ENCODE results near the gene MYBPHL. TPM values are rescaled to one million over a fixed set of nuclear protein-coding genes. Genes with fewer than 3 reads are reported as not detected.

MYBPHL gene
- polyA plus RNA-seq, 1 experiment: not detected

DNA sequence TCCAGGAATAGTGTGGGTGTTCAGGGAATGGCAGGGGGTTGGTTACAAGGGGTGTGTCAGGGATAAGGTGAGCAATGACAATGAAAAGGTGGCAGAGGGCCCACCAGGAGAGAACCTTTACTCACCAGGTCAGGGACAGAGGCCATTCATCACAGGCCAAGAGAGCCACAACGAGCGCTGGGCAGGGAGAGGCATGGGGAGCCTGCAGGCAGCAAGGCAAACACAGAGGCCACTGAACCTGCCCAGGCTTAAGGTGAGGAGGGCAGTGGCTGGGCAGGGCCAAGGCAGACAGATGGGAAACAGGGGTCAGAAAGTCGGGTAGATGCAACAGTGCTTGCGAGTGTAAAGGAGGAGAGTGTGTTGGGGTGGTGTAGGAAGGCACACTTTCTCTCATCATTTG, 28.3 kb upstream of the MYBPHL start:
- ChIA-PET CTCF (no interaction called here), POLR2A (no interaction called here)
- H3K9me3 ChIP-seq (ENCODE audit: control insufficient read depth, insufficient read depth, low read length): peaks cover 7% of the 10 kb centered on the region
- no peak overlapping the region for H3K27ac ChIP-seq (ENCODE audit: low read depth, low read length)
- TF ChIP-seq, protein P1, sequence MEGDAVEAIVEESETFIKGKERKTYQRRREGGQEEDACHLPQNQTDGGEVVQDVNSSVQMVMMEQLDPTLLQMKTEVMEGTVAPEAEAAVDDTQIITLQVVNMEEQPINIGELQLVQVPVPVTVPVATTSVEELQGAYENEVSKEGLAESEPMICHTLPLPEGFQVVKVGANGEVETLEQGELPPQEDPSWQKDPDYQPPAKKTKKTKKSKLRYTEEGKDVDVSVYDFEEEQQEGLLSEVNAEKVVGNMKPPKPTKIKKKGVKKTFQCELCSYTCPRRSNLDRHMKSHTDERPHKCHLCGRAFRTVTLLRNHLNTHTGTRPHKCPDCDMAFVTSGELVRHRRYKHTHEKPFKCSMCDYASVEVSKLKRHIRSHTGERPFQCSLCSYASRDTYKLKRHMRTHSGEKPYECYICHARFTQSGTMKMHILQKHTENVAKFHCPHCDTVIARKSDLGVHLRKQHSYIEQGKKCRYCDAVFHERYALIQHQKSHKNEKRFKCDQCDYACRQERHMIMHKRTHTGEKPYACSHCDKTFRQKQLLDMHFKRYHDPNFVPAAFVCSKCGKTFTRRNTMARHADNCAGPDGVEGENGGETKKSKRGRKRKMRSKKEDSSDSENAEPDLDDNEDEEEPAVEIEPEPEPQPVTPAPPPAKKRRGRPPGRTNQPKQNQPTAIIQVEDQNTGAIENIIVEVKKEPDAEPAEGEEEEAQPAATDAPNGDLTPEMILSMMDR (IDR thresholded peaks at IDR 0.05; ENCODE audit: low read depth, low read length): no peak
- no peak for DNase-seq (ENCODE audit: low read depth, low spot score)
- H3K27me3 ChIP-seq (ENCODE audit: control insufficient read depth, insufficient read depth, low read length): no peaks in the 10 kb centered on the region
- no peak overlapping the region for H3K4me3 ChIP-seq (ENCODE audit: low read depth, low read length)

- TF ChIP-seq, protein P1 (IDR thresholded peaks at IDR 0.05; ENCODE audit: low read depth, low read length): no peak
- Histone ChIP-seq H3K27me3 (ENCODE audit: control insufficient read depth, insufficient read depth, low read length) (no peaks in the 10 kb centered on the region), H3K9me3 (ENCODE audit: control insufficient read depth, insufficient read depth, low read length) (peaks cover 7% of the 10 kb centered on the region), H3K27ac (ENCODE audit: low read depth, low read length) (no peak overlapping the region), H3K4me3 (ENCODE audit: low read depth, low read length) (no peak overlapping the region)
- CTCF ChIA-PET: no interaction called here
- DNase-seq (ENCODE audit: low read depth, low spot score): no peak
- POLR2A ChIA-PET: no interaction called here
These were observed 24.3 kb upstream of the MYBPHL start for GRCh38 chr1:109331113-109331512.

DNA sequence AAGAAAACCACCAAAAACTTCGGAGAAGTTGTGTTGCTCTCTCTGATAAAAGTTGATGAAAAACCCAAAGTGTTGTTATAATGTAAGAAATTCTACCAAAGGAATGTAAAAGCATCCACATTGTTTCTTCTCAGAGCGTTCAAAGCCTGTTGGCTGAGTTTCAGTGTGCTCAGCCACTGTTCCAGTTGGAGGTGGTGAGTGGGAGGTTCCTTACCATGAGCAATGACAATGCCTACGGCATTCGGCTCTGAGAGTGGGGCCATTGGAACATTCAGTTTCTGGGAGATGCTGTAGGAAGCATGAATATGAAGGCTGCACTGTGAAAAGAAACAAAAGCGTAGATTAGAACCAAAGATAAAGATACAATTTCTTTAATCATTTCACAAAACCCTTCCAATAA, 20.5 kb upstream of the MYBPHL start:
- CTCF ChIA-PET: no interaction called here
- DNase-seq (ENCODE audit: low read depth, low spot score): no peak

GRCh38 chr1:109322974-109323373, 16.2 kb upstream of the MYBPHL start:
- TF ChIP-seq, protein P1 (IDR thresholded peaks at IDR 0.05; ENCODE audit: low read depth, low read length): no peak
- Histone ChIP-seq H3K27me3 (ENCODE audit: control insufficient read depth, insufficient read depth, low read length) (no peaks in the 10 kb centered on the region), H3K9me3 (ENCODE audit: control insufficient read depth, insufficient read depth, low read length) (no peaks in the 10 kb centered on the region), H3K27ac (ENCODE audit: low read depth, low read length) (no peak overlapping the region), H3K4me3 (ENCODE audit: low read depth, low read length) (no peak overlapping the region)
- ChIA-PET CTCF (no interaction called here), POLR2A (no interaction called here)
- DNase-seq (ENCODE audit: low read depth, low spot score): no peak

More for the DNA sequence above, 20.5 kb upstream of the MYBPHL start:
- no peak overlapping the region for H3K4me3 ChIP-seq (ENCODE audit: low read depth, low read length)
- peaks cover 3% of the 10 kb centered on the region for H3K9me3 ChIP-seq (ENCODE audit: control insufficient read depth, insufficient read depth, low read length)
- H3K27ac ChIP-seq (ENCODE audit: low read depth, low read length): no peak overlapping the region
- TF ChIP-seq, protein P1 (IDR thresholded peaks at IDR 0.05; ENCODE audit: low read depth, low read length): no peak
- no peaks in the 10 kb centered on the region for H3K27me3 ChIP-seq (ENCODE audit: control insufficient read depth, insufficient read depth, low read length)
- POLR2A ChIA-PET: no interaction called here

DNA sequence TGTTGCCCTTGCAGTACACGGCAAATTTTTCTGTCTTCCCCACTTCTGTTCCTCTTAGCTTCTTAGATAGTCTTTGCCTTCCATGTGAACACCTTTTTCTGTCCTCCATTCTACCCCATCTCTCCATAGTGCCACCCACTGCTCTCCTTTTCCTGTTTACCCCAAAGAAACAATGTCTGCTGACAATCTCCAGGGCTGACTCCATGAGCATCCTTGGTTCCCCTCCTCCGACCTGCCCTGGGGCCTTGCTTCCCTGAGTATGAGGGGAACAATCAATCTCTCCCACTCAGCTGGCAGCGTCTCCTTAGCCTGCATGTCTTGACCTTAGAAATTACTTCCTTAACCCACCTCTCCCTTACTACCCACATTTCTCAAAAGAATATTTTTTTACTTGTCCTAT, 12.3 kb upstream of the MYBPHL start:
- H3K27me3 ChIP-seq (ENCODE audit: control insufficient read depth, insufficient read depth, low read length): no peaks in the 10 kb centered on the region
- no peak overlapping the region for H3K4me3 ChIP-seq (ENCODE audit: low read depth, low read length)
- CTCF ChIA-PET: no interaction called here
- DNase-seq (ENCODE audit: low read depth, low spot score): no peak
- POLR2A ChIA-PET: no interaction called here
- TF ChIP-seq, protein P1 (IDR thresholded peaks at IDR 0.05; ENCODE audit: low read depth, low read length): no peak
- H3K9me3 ChIP-seq (ENCODE audit: control insufficient read depth, insufficient read depth, low read length): no peaks in the 10 kb centered on the region
- H3K27ac ChIP-seq (ENCODE audit: low read depth, low read length): no peak overlapping the region
